Stimulated activated CD8-positive, alpha-beta memory T cell treated with anti-CD3 and anti-CD28 coated beads, Interleukin-7, amount 100 ng/mL, for 24 hours (primary cell): ENCODE measurements around the gene TRAIP.
A peak's percentile ranks its signal among the peaks of the same experiment; 100 is the strongest.

ENCODE experiments used
- DNase-seq: peaks from one replicate; pipeline ENCODE4 v3.0.0-alpha.2; 2020; ENCODE audit warnings: low read depth

TRAIP gene

DNA sequence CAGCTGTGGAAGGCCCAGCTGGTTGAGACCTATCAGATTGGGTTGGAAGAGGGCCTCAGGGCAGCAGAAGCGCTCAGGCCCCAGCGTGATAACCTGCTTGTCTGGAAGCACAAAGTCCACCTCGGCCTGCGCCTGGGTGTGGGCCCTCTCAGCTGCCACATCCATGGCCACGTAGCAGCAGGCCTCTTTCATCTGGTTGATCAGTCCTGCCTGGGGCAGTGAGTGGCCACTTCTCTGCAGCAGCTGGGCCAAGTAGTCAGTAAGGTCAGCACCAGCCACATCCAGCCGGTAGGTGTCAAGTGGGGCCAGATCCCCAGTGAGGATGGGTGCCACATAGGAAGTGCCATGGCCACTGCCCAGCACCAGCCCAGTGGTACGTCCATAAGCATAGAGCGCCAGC, 17.3 kb upstream of the TRAIP start:
- DNase-seq: no peak

DNA sequence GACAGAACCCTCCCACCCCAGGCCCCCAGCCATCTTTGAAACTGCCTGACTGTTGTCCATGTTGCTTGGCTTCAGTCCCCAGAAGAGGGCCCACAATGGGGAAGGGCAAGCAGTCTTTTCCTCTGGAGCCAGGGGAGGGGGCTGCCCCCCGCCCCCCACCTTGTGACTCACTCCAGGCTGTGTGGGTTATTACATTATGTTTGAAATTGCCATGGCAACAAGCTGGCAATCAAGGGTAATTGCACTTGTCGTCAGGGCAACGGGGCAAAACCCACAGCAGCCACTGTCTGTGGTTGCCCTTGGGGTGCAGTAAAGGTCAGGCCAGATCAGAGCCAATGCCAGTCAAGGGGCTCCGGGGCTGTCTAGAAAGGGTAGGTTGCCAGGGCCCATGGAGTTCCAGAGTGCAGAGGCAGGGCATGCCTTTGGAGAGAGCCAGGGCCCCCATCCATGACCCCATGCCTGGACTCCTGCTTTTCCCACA, 16.5 kb upstream of the TRAIP start:
- no peak for DNase-seq

- no peak for DNase-seq
Observed at GRCh38 chr3:49871531-49872153, 15.3 kb upstream of the TRAIP start.

DNA sequence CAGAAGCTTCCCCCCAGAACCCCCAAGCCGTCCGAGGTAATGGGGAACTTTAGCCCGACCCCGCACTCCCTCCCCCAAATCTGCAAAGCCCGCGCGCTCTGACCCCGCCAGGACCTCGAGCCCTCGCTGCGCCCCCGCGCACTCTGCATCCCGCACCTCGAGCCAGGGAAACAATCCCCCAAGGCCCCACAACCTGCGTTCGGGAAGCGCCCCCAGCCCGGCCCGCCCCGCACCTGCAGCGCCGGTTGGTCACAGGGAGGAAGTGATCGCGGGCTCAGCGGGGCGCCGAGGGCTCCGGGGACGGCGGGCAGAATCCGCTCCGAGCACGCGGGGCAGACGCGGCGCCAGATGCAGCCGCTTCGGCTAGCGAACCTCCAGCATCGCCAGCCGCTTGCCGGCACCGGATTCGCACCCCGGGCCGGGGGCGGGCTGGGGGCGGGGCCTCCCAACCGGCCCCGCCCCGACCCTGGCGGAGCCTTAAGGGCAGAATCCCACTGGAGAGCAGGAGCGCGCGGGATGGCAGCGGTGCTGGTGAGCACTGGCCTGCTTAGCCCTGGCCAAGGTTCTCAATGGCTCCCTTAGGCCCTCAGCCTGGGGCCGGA, 13.3 kb upstream of the TRAIP start, which contains the start of gene CAMKV:
TSS of gene CAMKV (minus strand) at position 382 of the 602 bp plus-strand sequence. CDS start 7,518 bp downstream, outside the sequence.
- DNase-seq: no peak

- no peak for DNase-seq
Observed at GRCh38 chr3:49868862-49869466, 12.6 kb upstream of the TRAIP start.

- no peak for DNase-seq
Observed at GRCh38 chr3:49867871-49868321, 11.5 kb upstream of the TRAIP start.

- no peak for DNase-seq
Observed at GRCh38 chr3:49867400-49867799, 11.0 kb upstream of the TRAIP start.

- DNase-seq: no peak
Observed at GRCh38 chr3:49865198-49865784, 8.9 kb upstream of the TRAIP start.

DNA sequence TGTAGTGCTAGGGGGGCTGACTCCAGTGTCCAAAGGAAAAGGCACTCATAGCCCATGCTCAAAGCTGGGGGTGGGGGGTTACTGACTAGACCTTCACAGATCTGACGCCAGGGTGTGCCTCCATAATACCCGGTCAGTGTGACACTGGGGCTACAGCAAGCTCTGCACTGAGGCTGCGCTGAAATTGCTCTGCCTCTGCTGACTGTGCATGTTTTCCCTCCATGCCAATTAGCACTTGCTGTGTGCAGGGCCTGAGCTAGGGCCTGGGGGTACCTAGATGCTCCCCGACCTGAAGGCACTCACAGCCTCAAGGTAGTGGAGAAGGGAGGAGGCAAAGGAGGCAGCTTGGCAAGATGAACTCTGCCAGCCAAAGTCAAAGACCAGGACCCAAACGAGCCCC, 8.1 kb upstream of the TRAIP start:
- DNase-seq: no peak

DNA sequence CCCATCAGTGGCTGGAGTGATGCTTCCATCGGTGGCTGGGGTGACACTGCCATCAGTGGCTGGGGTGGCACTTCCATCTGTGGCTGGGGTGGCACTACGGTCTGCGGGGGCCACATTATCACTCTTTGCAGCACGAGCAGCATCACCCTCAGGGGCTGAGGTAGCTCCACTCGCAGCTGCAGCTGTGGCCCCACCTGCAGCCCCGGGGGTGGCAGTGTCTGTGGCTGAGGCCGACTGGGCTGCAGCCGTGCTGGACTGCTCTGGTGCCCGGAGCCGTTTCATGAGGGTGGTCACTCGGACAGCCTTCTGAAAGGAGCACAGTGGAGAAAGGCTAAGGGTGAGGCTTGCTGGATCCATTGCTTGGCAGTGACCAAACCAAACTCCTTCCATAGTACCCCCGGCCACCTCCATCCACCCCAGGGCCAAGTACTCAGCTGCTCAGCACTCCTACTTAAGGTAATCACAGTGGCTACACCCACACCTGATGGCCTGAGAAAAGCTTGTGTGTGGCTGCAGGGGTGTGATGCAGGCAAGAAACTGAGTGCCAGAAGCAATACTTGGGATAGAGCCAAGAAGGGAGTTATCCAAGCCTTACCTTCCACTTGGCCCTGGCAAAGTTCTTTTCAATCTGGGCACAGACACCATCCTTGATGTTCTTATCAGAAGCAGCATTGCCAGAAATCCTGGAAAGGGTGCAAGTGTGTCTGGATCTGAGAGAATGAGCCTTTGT, 3.4 kb upstream of the TRAIP start:
- DNase-seq: no peak

DNA sequence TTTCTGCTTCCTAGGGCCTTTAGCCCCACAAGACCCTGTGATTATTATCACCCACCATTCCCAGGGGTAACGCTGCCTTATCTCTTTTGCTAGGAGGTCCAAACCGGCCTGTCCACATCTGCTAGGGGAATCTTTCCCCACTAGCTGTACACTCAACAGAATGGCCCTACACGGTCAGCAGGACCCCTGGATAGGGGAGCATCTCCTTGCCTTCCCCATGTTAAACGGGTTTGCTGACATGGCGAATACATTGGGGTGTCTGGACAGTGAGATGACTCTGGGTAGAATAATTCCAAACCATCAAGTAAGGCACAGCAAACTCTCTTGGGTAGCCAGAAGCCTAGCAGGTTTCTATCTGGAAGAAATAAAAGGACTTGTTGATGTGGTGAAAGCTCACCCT, 702 bp downstream of the TRAIP start:
- DNase-seq: no peak

DNA sequence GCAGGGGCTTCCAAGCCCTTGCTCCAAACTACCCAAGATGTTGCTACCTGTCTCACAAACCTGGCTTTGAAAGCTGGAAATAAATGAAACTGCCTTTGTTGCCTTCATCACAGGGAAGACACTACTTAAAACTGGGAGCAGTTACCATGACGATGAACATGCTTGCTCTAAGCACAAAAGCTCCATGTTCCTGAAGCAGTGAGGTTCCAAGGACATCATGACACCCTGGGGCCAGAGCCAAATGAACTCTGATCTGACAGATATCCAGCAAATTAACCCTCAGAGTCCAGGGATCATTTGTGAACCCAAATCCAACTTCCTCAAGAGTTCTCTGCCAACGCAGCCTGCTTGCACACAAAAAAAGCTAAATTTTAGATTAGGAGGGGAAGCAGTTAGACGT, 10.7 kb downstream of the TRAIP start:
- no peak for DNase-seq

GRCh38 chr3:49844464-49845183, 11.7 kb downstream of the TRAIP start:
- DNase-seq: no peak

- no peak for DNase-seq
Observed at GRCh38 chr3:49842843-49843517, 13.4 kb downstream of the TRAIP start.

GRCh38 chr3:49841806-49842205, 14.6 kb downstream of the TRAIP start:
- no peak for DNase-seq

DNA sequence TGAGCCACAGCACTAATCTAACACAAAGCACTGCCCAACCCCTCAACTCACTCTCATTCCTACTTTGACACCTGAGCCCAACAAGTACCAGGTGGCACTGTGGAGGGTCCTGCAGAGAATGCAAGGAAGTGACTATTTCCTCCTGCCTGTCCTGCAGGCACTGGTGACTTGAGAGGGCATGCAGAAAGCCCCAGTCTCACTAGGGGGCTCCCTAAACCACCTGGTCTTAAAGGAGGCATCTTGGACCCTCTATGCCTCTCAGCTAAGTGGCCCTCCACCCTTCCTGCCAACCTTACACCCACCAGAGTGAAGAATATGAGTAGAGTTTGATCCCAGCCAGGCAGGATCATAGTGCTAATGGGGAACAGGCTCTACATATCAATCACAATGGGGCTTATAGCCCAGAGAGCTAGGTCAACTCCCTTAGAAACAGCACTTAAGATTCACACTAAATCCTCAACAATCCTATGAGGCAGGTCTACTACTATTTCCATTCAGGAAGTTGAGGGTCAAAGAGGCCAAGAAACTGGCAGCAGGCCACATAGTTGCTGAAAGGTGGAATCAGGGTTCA, 15.2 kb downstream of the TRAIP start:
- DNase-seq: no peak

DNA sequence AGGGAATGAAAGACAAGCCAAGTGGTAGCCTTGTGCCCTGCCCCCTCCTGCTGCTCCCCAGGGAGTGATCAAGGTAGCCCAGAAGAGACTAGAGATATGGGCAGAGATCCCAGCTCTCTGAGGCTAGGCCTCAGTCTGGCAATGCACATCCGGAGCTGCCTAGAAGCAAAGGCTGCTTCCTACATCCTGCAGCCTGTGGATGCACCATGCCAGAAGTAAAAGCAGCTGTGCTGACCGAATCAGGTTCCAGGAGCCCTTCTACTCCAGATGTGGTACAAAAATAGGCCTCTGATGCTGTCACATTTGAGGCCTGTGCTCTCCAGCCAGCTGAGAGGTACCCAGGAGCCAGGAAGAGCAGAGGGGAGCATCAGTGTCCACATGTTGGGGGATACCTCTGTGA, 16.0 kb downstream of the TRAIP start:
- no peak for DNase-seq

DNA sequence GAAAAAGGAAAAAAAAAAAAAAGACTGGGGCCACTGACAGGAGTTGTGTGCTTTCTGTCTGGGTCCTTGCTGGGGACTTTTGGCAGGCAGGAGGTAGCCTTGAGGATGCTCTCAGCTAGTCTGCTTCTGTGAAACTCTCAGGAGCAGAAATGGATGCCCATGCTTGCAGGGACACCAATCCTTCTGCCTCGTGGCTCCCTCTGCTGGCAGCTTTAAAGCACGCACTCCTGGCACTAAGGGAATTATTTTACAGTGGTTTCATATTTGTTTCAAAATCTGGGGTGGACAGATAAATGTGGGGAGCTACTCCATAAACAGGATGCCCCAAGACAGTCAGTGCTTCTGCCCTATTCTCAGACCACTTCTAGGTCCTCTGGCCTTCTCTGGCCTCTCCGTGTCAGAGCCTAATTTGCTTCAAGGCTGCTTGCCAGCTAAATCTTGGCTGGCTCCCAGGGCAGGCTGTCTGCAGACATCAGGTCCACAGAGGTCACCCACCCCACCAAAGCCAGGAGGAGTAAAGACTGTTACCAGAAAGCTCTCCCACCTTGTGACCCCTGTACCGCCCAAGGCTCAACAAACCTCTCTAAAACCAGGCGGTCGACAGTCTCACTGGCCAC, 17.1 kb downstream of the TRAIP start:
- DNase-seq: peak; percentile 59

DNA sequence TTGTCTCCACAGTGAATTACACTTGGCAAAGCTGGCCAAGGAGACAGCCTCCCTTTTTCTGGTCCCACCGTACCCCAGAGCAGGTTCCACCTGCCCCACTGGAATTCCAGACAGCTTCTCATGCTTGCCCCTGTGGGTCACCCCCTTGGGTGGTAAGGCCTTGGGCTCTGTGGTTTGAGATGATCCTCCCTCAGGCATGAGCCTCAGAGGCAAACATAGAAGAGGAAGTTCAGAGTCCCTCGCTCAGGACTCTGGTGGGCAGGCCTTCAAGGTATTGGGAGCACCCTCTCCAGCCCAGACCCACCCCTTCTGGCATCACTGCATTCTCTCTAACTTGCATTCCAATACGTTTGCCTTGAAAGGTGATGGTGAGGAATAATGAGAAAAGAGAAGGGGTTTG, 25.0 kb downstream of the TRAIP start:
- DNase-seq: no peak

- DNase-seq: no peak
Observed at GRCh38 chr3:49826016-49826415, 30.3 kb downstream of the TRAIP start.
